ENCODE data around the gene NTN1. TPM values are rescaled to one million over a fixed set of nuclear protein-coding genes. Genes with fewer than 3 reads are reported as not detected.

The NTN1 gene
- total and polyA plus RNA-seq, 9 donors = 0.28 to 12.5 (median 1.8) TPM

- Histone ChIP-seq H3K27ac (no peak overlapping the region), H3K4me3 (no peak overlapping the region), H3K27me3 (no peaks in the 10 kb centered on the region), H3K36me3 (no peaks in the 10 kb centered on the region), H3K9me3 (no peaks in the 10 kb centered on the region), H3K4me1 (ENCODE audit: insufficient read depth) (no peaks in the 10 kb centered on the region)
- no peak for DNase-seq
- intact Hi-C loops (cut with DNase I) = no loop called here
- TF ChIP-seq EP300 (IDR thresholded peaks at IDR 0.05) (no peak), CTCF (IDR thresholded peaks at IDR 0.05) (no peak), POLR2A (IDR thresholded peaks at IDR 0.05) (no peak)
- 88 to 91% (median 91%) methylated on average over 13 of the region's 13 CpGs for WGBS, 3 donors
These were observed 7.8 kb downstream of the NTN1 start for GRCh38 chr17:9028988-9029570.

DNA sequence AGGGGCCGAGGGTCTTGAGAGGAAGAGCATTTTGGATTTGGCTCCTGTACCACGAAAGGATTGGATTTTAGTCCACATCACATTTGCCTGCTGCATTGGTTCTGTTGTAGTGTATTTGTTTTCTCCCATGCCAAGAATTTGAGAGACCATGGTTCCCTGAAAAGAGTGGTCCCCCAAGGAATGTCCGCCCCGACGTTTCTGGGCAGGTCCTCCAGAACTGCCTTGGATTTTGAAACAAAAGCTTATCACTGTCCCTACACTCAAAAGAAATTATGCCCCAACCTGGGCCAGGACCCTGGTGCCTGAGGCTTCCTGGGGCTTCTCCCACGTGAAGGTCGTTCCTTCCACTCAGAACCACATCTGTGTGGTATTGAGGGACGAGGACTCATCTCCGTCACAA, 10.8 kb downstream of the NTN1 start:
- no peak overlapping the region for H3K27ac ChIP-seq
- TF ChIP-seq CTCF (IDR thresholded peaks at IDR 0.05) = no peak
- no peak for TF ChIP-seq POLR2A (IDR thresholded peaks at IDR 0.05)
- TF ChIP-seq EP300 (IDR thresholded peaks at IDR 0.05) = no peak
- H3K27me3 ChIP-seq = no peaks in the 10 kb centered on the region
- no peaks in the 10 kb centered on the region for H3K4me1 ChIP-seq (ENCODE audit: insufficient read depth)
- 74 to 85% (median 81%) methylated on average over 9 of the region's 9 CpGs for WGBS, 3 donors
- intact Hi-C loops (cut with DNase I) = no loop called here
- no peak overlapping the region for H3K4me3 ChIP-seq
- no peak for DNase-seq
- H3K9me3 ChIP-seq = no peaks in the 10 kb centered on the region
- H3K36me3 ChIP-seq = no peaks in the 10 kb centered on the region

- H3K9me3 ChIP-seq = no peaks in the 10 kb centered on the region
- no peaks in the 10 kb centered on the region for H3K4me1 ChIP-seq (ENCODE audit: insufficient read depth)
- no peak overlapping the region for H3K4me3 ChIP-seq
- no peak for TF ChIP-seq EP300 (IDR thresholded peaks at IDR 0.05)
- no peak for TF ChIP-seq POLR2A (IDR thresholded peaks at IDR 0.05)
- TF ChIP-seq CTCF (IDR thresholded peaks at IDR 0.05) = no peak
- WGBS, 3 donors = 58 to 73% (median 61%) methylated on average over 10 of the region's 10 CpGs
- H3K27me3 ChIP-seq = no peaks in the 10 kb centered on the region
- H3K27ac ChIP-seq = no peak overlapping the region
- DNase-seq = no peak
- intact Hi-C loops (cut with DNase I) = no loop called here
- H3K36me3 ChIP-seq = no peaks in the 10 kb centered on the region
These were observed 11.3 kb downstream of the NTN1 start for GRCh38 chr17:9032583-9032982.

- TF ChIP-seq CTCF (IDR thresholded peaks at IDR 0.05) (no peak), POLR2A (IDR thresholded peaks at IDR 0.05) (no peak), EP300 (IDR thresholded peaks at IDR 0.05) (no peak)
- Histone ChIP-seq H3K27ac (no peak overlapping the region), H3K4me1 (ENCODE audit: insufficient read depth) (no peaks in the 10 kb centered on the region), H3K9me3 (no peaks in the 10 kb centered on the region), H3K36me3 (no peaks in the 10 kb centered on the region), H3K27me3 (no peaks in the 10 kb centered on the region), H3K4me3 (no peak overlapping the region)
- no peak for DNase-seq
- intact Hi-C loops (cut with DNase I) = no loop called here
- 81 to 85% (median 81%) methylated on average over 1 of the region's 1 CpG for WGBS, 3 donors
These were observed 13.9 kb downstream of the NTN1 start for GRCh38 chr17:9035249-9035648.

Measured in ovary (tissue), 9 donors.